HG03159 (cell line): ENCODE measurements around the gene EEIG1.

Experiments used
- ATAC-seq: cut with Tn5 transposase; IDR thresholded peaks from one replicate; pipeline ENCODE4 v1.9.1; 2021; ENCODE audit warnings: mild to moderate bottlenecking, moderate library complexity; ENCODE audit not compliant: unreplicated experiment

Gene EEIG1

DNA sequence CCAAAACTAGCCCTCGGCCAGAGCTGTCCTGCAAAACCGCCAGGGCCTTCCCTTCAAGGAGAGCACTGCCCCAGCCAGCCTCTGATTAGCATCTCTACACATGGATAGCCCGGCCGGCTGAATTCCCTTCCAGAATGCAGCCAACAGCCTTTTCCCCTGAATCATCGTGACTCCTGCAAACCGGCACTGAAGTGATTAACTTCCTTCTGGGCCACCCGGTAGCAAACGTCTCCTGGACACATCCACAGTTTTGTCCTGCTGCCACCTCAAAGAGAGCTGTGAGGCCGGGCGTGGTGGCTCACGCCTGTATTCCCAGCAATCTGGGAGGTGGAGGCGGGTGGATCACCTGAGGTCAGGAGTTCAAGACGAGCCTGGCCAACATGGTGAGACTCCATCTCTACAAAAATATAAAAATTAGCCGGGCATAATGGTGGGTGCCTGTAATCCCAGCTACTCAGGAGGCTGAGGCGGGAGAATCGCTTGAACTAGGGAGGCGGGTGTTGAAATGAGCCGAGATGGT is 21.1 kb upstream of the EEIG1 start:
- no peak for ATAC-seq

DNA sequence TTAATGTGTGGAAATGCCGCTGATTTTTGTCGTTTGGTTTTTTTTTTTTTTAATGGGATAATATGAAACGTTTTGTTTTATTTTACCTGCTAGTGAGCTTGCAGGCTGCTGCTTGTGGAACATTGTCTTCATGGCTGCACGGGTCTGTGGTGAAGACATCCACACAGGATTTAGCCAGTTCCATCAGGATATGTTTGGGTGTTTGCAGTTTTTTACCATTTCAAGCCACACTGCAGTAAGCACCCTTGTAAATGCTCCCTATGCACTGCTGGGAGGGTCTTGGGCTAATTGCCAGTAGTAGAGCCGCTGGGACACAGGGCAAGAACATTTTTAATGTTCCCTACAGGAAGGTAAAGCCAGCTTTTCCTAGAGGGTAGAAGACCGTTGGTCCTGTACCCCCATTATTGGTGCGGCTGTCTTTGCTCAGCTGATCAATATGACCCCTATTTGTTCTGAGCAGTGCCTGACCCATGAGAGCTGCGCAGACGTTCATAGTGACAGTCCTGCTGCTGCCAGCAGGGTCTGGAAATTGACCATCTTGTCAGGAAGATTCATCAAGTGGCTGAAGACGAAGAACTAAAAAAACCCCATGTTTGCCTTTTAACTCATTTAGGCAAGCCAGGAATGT is 20.5 kb upstream of the EEIG1 start:
- ATAC-seq, result no peak

DNA sequence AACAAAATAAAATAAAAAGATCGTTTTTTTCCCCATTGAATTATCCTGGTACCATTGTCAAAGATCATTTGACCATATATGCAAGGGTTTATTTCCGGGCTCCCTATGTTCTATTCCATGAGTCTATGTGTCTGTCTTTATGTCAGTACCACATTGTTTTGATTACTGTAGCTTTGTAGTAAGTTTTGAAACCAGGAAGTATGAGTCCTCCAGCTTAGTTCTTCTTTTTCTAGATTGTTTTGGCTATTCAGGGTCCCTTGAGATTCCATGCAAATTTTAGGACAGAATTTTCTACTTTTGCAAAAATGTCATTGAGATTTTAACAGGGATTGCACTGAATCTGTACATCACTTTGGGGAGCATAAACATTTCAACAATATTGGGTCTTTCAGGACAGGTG is 18.7 kb upstream of the EEIG1 start:
- ATAC-seq, result no peak

DNA sequence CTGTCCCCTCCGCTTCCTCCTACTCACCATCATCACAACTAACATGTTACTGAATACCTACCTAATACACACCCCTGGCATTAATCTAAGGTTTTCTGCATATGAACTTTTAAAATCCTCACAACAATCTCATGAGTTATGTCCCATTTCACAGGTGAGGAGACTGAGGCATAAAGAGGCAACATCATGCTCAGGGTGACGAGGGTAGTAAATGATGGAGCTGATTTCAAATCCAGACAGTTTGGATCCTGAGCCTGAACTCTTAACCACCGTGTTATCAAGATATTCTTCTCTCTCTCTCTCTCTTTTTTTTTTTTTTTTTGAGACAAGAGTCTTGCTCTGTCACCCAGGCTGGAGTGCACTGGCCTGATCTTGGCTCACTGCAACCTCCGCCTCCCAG is 12.9 kb upstream of the EEIG1 start:
- no peak for ATAC-seq

DNA sequence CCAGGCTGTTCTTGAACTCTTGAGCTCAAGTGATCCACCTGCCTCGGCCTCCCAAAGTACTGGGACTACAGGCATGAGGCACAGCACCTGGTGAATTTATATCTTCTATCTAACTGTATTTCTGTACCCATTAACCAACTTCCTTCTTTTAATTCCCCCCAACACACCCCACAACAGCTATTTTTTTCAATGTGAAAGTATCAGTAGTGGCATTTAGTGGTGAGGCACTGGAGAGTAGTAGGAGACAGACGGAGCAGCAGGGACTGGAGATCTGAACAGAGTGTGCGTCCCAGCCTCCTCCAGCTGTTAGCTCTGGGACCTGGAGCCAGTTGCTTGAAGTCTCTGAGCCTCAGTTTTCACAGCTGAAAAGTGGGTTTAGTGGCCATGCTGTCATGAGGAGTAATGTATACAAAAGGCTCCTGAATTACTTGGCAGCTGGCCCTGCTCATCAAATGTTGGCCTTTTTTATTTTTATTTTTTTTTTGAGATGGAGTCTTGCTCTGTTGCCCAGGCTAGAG is 11.0 kb upstream of the EEIG1 start:
- ATAC-seq, result no peak

DNA sequence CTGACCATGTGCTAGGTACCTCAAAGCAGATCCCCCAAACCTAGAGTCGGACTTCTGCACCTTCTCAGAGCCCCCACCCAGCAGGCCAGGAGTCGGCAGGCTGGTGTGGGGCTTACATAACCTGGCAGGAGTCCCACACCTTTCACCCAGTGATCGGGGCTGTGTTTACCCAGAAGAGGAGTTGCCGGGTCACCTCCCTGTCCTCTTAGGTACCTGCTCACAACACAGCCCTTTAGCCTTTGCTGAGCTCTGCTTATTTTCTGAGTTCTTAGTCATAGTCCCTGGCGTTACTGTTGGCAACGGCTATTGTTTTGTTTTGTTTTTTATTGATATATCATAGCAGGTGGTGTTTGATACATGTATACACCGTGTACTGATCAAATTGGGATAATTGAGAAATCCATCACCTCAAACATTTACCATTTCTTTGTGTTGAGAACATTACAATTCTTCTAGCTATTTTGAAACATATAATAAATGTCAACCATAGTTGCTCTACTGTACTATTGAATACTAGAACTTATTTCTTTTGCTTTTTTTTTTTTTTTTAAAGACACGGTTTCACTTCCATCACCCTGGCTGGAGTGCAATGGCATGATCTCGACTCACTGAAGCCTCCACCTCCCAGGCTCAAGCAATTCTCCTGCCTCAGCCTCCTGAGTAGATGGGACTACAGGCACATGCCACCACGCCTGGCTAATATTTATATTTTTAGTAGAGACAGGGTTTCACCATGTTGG is 10.4 kb upstream of the EEIG1 start:
- ATAC-seq, result no peak

DNA sequence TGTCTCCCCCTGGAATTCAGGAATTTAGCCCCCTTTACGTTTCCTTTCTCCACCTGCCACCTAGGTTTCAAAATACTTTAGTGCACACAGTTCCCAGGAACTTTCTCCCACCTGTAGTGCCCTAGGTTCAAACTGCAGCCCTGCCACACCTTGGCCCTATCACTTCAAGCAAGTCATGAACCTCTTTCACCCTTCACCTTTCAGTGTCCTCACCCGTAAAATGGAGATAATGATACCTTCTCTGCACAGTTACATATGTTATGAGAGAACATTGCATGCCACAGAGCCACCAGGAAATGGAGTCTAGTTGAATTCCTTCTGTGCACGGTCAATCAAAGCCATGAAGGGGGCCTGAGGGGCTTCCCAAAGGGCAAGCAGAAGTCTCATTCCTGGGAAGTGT is 9.8 kb upstream of the EEIG1 start:
- ATAC-seq, result no peak

DNA sequence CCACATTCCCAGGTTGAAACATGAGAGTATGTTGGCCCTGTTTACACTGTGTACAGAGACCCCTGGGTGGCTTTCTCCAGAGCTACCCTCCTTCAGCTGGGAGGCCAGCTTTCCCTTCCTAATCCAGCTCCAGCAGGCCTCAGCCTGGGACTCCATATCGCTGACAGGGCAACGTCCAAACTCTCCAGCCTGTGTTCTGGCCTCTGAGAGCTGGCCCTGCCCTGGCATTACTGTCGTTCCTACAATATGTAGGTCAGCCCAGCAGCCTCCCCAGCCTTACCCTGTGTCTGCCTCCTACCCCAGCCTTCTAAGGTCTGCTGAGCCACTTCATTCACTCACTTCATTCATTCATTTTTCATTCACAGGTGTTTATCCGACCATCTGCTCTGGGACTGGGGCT is 8.3 kb upstream of the EEIG1 start:
- no peak for ATAC-seq

DNA sequence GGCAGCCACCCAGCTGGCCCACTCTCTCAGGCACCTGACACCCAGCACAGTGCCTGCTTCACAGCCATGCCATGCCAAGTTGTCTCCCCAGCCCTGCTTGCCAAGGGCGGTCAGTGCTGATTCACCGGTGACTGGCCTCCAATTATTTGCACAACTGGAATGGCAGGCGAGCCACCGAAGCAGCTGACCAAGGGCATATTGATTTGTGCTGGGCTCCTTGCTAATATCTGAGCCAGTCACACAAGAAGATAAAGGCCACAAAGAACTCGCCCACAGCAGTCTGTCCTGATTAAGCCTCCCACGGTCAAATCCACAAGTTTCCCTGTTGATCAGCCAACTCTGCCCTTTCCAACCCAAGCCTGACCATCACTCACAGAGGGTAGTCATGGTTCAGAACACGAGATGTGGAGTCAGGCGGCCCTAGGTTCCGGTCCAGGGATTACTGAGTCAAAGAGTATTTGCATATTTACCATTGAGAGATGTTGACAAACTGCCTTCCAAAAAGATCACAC is 6.4 kb upstream of the EEIG1 start:
- ATAC-seq, result no peak

DNA sequence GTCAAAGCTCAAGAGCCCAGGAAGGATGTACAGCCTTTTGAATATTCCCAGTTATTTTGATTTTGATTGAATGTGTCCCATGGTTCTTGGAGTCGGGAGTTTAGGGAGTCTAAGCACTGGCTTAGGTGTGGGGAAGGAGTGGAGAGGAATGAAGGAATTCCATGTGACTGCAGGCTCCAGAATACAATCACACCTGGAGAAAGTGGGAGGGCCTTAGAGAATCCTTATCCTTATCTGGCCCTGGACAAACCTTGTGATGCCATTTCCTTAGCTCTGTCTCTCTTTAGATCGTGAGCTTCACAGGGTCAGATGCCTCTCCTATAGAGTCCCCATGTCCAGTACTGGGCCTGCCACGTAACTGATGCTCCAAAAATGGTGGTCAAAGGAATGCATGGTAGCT is 4.2 kb upstream of the EEIG1 start:
- ATAC-seq, result no peak

DNA sequence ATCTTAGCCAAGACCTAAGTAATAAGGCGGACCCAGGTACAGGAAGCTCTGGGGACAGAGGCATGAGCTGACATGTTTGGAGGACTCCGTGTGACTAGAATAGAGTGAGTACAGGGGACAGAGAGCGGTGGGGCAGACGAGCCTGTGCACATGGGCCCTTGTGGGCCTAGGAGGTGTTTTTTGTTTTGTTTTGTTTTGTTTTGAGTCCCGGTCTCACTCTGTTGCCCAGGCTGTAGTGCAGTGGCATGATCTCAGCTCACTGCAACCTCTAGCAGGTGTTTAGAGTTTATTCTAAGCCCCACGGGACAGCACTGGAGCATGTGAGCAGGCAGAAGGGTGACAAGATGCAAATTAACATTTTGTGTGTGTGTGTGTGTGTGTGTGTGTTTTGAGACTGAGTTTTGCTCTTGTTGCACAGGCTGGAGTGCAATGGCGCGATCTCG is 3.1 kb upstream of the EEIG1 start:
- ATAC-seq, result peak; percentile 32

DNA sequence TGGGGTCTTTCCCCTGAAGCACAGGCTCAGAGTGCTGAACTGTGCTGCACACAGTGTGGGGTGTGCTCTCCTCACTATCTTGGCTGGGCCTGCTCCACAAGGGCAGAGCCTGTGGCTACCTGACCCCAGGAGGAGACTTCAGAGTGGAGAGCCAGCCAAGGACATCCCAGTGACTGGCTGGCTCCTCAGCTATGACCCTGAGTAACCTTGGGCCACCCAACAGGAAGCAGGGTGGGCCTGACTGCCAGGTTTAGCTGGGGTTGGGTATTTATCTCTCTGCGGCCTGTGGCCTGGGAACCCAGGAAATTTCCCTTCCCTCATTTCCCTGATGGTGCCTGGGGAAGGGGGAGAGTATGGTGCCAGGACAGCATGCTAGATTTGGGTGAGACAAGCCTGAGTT is 2.1 kb upstream of the EEIG1 start:
- no peak for ATAC-seq

DNA sequence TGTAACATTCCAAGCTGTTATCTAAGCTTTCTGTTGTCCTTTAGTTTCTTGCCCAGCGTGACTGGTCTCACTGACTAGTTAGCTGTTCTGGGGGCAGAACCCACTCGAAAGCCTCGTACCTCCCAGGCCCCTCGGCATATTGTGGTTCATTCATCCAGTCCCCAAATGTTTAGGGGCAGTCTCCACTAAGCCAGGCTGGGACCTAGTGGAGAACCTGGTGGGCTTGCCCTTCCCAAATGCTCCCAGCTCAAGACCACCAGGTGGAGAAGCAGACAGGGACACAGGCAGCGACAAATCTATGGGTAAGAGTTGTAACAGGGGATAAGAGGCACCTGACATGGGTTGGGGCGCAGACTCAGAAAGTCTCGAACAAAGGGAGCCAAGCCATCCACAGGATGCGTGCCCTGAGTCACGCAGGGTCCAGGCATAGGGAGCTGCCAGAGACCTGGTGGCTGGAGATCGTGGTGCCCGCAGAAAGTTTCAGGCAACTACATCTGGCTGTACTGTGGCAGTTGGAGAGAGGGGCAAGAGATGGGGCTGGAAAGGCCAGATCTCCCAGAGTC is 851 bp upstream of the EEIG1 start:
- ATAC-seq, result no peak

DNA sequence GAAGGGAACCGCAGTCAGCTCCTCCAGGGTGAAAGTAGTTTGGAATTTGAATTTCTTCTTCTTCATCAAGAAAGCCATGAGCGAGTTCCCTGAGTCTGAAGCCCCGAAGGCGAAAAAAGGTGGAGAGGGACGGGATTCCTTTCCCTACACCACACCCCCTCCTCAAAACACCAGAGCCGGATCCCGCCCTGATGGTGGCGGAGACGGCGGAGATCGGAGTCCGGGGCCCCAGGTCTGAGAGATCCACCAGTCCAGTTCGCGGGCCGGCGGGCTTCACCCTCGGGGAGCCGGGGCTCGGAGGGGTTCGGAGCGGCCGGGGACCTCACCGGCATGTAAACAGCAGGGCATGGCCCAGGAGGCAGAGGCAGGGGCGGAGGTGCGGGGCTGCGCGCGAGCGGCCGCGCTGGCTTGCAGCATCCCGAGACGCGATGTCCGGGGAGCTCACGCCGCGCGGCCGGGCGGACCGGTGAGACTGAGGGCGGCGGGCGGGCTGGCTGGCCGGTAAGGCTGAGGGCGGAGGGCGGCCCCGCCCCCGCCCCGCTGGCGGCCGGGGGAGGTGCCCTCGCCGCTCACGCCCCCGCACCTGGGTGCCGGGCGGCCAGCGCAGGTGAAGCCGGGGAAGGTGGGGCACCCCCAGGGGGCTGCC is 606 bp downstream of the EEIG1 start:
- ATAC-seq, result peak; percentile 23

DNA sequence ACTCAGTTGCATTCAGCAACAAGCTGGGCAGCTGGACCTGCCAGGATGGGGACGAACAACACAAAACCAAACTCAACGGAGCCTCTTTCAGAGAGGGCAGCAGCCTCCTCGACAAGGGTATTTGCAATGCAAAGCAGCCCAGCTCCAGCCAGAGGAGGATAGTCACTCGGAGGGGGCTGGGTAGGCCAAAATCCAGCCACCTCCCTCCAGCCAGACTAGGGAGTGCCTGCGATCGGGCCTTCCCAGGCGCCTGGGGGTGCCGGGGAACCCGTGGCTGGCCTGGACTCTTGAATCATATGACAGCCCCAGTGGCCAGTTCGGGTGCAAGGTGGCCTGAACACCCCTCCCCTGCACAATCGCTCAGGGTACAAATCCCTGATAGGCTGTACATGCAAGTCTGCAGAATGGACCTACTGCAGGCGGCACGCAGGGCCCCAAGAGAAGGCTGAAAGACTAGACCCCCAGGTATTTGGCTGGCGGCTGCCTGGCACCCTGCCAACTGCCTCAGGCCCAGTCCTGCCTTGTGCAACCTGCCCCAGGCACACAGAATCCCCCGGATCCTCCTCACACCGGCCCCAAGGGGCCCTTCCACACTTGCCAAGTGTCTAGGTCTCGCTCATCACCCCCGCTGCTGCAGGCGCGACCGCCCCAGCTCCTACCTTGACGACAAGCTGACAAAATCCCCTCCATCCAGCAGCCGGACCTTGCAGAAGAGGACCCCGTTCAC is 1.3 kb downstream of the EEIG1 start:
- ATAC-seq, result no peak

DNA sequence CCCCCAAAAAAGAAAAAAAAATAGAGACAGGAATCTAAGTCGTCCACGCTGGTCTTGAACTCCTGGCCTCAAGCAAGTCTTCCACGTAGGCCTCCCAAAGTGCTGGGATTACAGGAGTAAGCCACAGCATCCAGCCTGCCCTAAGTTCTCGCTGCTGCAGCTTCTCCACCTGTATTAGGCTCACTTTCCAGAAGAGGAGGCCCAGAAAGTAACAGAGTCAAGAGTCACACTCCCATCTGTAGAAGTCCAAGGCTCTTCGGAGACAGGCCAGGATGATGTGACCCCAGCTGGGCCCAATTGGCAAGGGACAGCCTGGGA is 1.8 kb downstream of the EEIG1 start:
- no peak for ATAC-seq

DNA sequence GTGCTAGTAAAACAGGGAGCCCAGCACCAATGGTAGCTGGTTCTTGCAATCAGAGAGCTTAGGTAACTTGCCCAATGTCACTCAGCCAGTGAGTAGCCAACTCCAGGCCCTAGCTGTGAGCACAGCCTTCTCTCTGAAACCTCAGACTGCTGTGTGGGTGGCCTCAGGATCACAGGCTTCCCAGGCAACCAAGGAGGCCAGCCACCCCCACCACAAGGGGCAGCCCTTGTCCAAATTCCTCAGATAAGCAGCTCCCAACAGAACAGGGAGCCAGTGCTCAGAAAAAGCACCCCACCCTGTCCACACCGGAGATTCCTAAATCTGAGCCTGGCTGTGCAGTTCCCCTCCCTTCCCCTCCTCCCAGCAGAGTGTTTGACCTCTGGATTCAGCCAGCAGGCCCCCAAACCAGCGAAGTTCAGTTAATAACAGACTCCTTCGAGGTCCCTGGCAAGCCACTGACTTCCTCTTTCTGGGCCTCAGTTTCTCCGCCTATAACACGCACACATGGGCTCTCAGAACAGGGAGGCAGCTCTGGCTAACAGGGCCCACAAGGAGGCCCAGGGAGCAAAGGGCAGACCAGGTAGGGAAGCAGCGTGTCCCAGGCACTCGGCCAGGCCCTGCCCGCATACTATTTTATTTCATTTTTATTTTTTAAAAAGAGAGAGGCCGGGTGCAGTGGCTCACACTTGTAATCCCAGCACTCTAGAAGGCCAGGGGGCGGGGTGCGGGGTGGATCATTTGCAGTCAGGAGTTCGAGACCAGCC is 2.7 kb downstream of the EEIG1 start:
- ATAC-seq, result no peak

DNA sequence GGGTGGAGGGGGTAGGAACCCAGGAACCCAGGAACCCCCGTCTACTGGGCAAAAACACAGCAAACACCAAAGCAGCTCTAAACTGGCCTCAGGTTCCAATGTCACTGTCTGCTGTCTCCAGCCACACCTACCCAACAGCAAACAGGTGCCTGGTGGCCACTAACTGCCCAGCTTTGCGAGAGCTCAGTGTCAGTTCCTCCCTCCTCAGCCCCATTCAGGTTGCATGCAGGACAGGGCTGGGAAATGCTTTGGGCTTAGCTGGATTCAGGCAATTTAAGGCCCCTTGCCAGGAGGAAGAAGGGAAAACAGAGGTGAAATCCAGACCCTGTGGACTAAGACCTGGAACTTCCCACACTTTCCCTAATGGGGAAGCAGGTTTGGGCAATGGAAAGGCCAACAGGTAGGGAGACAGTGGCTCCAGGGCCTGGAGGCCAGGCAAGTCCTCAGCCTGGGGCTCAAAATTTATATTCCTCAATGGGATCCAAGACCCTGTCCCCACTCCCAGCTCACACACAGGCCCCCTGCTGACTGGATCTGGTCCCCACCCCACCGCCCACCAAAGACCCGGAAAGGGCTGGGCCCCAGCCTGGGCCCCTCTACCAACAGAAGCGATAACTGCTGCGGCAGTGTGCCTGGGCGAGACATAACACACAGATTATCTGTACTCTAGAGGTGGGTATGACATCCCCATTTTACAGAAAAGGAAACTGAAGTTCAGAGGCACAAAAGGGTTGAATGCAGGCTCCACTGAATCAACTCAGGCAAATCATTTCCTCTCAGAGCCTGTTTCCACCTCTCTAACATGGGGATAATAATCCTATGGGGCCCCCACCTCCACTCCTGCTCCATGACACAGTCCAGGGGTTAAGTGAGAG is 3.5 kb downstream of the EEIG1 start:
- no peak for ATAC-seq

DNA sequence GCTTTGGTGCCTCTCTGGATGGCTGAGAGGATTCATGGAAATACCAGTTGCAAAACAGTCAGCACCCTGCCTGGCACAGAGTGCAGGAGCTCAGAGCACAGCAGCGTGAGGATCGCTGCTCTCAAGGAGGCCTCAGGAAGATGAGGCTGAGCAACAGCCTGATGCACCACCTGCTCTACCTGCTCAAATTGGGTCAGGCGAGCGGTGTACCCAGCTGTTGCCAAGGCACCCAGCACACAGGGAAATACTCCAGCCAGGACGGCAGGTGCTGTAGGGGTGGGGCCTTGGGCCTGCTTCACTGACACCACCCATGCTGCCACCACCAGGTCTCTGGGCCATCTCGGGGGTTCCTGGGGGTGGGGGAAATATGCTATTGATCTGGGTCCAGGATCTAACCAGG is 4.3 kb downstream of the EEIG1 start:
- no peak for ATAC-seq
